GM18526 (cell line): ENCODE results near the gene TMEM89.

Source experiments
- POLR2A ChIP-seq: IDR thresholded peaks from 3 replicates; pipeline ENCODE4 v1.6.1; 2011; ENCODE audit not compliant: insufficient read length; ENCODE audit errors: extremely low read depth

Gene TMEM89

DNA sequence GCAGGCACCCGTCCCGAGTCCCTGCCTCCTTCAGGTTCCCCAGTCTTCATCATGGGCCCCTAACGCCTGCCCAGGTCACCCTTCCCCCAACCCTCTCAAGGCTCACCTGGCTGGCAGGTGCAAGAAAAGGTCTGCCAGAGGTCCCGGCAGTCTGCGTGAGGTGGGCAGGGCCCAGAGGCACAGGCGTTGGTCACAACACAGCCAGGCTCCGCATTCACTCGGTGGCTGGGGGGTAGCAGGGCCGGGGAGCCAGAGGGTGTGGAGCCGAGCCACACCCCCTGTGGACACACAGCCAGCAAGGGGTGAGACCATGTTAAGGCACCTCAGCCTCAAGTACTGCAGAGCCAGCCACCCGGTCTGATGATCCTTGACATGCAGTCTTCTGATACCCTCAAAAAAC is 30.2 kb upstream of the TMEM89 start:
- TF ChIP-seq POLR2A: no peak

DNA sequence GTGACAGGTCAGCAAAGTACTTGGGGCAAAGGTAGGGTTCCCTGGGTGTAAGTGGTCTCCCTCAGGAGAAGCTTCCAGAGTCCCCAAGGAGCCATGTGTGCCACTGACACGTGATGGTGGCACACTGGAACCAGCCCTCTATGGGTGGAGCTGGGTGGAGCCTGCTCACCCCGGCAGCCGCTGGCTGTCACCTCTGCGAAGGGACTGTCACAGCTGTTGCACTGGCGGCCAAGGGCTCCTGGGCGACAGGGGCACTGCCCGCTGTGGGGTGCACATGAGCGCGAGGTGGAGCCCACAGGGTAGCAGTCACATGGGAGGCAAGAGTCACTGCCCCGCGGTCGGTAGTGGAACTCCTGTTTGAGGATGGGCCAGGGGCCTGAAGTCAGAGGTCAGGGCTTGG is 29.2 kb upstream of the TMEM89 start:
- no peak for TF ChIP-seq POLR2A

DNA sequence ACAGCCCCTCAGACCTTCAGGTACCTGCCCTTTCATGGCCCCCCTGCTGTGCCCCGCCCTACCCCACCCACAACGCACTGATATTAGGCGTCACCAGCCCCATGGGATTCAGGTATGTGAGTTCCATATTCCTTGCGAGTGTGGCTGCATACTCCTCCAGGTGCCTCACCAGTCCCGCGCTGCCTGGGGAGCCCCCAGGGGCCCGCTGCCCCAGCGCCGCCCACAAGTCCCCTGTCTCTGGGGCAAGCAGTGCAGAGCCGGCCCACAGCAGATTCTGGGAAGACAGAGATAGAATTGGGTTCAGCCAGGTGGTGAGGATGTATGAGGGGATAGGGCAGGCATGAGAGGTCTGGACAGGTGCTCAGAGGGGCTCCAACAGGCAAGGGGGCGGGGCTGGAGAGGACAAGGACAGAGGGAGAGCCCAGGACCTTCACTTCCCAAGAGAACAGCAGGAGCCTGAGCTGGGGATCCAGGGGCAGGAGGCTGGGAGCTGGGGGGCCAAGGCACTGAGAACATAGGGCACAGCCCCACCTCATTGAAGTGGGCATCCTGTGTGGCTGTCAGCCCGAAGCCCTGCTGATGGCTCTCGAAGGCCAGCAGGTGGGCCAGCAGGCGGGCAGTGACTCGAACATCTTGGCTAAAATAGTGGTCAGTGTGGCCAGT is 26.8 kb upstream of the TMEM89 start:
- no peak for TF ChIP-seq POLR2A

DNA sequence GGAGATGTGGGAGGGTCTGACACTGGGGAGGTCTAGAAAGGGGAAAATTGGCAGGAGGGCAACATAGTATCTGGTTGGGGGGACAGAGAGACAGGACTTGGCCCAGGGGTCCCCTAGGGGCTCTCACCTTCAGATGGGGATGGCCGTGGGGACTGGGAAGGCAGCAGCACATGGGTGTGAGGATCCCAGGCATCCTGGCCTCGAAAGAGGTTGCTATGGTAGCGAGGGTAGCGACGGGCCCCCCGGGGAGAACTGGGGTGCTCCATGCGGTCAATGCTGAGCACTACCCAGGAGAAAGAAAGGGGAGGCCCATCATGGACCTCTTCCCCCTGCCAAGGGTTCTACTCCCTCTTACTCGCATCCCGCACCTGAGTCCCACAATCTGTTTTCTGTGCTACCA is 26.1 kb upstream of the TMEM89 start:
- TF ChIP-seq POLR2A: no peak

DNA sequence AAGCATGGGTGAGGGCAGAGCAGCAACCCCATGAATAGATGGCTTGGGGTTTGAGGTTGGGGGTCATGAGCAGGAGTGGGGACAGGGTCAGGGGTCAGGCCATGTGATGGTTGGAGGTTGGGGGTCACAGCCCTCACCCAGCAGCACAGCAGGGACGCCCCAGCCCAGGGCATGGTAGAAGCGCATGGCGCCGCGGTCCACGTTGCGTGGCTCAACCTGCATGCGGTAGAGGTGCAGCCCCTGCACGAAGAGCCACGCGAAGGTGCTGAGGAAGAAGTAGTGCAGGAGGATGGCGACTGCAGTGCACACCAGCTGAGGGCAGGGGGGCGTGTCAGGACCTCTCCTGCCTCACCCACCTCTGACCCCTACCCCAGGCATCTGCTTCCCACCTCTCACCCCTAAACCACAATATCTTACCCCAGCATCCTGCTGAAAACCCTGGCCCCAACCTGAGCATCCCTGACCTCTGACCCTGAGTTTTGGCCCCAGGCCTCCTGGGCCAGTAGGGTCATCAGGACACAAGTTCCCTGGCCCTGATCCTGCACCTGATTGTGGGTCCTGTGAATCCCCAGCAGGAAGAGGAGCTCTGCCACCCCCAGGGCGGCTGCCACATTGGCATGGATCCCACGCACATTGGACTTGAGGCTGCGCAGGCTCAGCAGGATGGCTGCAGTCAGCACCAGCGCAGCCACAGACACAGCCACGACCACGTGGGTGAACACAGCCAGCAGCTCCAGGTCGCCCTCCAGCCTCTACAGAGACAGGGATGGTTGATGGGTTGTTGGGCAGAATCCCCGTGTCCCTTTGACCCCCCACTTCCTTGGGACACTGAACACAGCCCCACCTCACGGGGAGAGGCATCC is 23.6 kb upstream of the TMEM89 start:
- no peak for TF ChIP-seq POLR2A

DNA sequence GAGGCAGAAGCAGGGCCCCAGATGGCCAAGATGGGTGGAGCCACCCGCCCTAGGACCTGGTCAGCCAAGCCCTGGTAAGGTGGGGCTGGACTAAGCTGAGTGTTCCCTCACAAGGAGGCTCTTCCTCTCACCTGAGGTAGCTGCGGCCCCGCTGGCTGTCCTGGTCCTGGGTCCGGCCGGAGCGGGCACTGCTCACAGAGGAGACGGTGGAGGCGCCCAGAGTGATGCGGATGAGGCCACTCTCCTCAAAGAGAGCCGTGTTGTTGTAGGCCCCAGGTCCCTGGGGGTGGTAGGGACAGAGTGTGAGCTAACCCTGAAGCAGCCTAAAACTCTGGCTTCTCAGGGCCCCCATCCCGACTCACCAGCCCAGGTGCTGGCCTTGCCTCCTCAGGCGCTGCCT is 21.0 kb upstream of the TMEM89 start:
- no peak for TF ChIP-seq POLR2A

DNA sequence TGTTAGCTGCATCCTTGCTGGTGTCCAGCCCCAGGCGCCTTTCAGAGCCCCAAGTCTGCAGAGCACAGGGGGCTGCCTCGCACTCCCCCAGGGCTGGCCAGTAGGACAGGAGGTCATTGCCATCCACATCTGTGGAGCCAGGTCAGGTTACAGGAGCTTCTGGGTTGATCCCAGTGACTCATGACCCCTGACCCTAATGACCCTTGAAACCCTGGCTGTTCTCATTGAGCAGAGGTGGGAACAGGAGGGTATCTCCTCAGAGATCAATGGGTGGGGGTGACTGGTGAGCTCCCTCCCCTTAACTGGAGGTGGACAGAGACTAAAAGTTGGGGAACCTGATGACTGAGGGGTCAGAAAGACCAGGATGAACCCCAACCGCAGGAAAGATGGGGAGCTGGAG is 19.8 kb upstream of the TMEM89 start:
- TF ChIP-seq POLR2A: no peak

DNA sequence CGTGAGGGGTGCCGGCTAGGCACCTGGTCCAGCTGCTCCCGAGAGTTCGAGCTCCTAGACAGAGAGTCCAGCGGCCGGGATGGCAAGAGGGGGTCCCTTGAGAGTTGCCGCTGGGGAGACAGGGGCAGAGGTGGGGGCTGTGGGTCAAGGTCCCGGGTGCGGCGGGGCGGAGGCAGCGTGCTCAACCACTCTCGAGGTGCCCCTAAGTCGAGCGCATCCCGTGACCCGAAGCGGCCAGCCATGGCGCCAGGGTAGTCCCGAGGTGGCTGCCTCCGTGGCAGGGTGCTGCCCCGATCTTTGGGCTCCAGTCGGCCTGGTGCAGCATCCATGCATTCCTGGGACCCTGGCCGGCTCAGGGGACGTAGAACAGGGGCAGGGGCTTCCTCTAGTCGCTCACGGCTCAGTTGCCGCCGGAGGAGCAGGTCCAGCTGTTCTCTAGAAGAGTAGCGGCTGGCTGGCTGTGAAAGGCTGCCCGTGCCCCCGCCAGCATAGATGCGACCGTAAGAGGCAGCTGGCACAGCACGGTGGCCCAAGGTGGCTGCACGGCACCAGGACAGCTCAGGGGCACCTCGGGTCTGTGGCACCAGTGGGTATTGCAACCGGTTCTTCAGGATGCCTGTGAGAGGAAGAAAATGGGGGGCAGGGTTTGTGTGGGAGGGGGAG is 18.5 kb upstream of the TMEM89 start:
- no peak for TF ChIP-seq POLR2A

DNA sequence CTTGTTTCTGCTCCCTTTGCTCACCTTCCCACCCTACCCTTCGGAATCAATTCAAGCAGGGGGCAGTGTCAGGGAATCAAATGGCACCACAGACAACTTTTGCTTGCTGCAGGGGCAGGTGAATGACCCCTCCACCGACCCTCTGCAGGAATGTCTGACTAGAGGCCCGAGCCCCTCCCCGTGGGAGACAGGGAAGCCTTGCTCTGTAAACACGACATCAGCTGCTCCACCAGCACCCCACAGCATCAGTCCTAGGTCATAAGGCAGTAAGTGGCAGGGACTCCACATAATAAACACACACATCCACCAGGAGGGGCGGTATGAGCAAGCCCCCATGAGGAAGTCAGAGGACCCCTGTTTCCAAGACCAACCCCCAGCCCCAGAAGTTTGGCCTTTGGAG is 15.7 kb upstream of the TMEM89 start:
- no peak for TF ChIP-seq POLR2A

DNA sequence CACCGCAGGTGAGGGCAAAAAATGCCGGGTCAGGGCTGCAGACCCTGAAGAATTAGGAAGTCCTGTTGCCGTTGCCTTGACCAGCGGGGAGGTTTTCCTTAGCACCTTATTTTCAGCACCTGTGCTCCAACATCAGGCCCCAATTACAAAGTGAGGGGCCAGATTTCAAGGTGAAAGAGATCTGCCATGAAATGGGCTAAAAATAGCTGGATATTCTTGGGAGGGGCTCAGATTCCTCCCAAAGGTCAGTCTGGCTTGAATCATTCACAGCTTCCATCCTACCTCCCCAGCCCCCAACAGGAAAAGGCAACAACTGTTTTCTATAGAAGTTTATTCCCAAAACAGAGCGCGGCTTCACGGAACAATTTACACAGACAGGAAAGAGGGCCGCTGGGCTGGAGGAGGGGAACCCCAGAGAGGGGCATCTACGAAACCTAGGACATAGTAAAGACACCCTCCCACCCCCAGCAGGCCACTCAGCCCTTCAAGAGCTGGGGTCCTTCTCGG is 14.6 kb upstream of the TMEM89 start:
- TF ChIP-seq POLR2A: no peak

DNA sequence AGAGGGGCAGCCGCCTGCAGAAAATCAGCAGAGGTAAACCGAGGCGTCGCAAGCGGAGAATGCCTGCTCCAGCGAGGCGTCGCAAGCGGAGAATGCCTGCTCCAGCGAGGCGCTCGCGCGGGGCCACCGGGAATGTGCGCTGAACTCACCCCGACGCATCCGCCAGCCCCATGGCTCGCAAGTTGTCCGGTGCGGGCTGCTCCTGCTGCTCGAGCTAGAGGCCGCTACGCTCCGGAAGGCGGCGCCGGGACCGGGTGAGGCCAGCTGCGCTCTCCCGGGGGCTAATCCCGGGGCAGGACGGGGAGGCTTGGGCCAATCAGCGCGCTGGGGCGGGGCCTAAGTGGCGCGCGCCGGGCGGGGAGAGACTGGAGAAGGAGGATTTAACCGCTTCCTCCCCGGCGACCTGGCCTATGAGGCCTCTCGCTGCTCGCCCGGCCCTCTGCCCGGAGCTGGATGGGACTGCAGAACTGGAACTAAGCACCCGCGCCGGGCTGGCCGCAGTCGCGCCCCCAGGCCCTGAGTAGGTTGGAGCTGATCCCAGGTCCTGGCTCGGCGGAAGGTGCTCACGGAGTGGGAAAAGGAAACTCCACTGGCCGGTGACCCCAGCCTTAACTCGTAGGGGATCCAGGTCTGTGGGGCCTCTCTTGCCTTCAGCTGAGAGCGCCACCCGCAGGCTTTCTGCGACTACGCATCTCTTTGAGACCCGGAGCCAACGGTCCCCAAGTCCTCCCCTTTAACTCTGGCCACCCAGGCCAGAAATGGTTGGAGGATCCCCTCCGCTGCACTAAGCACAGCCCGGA is 13.9 kb upstream of the TMEM89 start, which contains the start of gene SLC26A6:
Gene SLC26A6 (minus strand): TSS at position 240 of the 800 bp plus-strand sequence. CDS start 68 bp downstream, at position 172.
- TF ChIP-seq POLR2A: peak; percentile 59

DNA sequence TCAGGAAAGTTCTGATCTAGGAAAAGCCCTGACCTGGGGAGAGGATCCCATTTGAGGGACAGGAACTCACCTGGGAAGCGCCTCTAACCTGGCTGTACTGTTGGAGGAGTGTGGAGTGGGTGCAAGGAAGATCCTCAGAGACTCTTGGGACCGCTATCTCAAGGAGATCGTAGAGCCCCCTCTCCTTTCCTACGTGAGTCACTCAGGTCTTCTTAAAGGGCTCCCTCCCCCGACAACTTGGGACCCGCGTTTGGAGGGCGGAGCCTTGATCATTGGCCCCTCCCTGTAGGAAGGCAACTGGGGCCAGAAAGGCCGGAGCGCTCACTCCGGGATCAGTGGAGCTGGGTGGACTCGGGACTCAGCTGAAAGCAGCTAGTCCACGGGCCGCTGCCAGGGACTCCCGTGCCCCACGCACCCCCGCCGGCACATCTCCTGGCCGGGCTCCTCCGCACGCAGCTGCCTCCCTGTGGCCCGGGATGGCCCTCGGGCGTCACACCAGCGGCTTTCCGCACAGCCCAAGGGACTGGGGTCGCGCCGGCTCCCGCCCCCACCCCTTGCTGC is 13.2 kb upstream of the TMEM89 start:
- TF ChIP-seq POLR2A: no peak

DNA sequence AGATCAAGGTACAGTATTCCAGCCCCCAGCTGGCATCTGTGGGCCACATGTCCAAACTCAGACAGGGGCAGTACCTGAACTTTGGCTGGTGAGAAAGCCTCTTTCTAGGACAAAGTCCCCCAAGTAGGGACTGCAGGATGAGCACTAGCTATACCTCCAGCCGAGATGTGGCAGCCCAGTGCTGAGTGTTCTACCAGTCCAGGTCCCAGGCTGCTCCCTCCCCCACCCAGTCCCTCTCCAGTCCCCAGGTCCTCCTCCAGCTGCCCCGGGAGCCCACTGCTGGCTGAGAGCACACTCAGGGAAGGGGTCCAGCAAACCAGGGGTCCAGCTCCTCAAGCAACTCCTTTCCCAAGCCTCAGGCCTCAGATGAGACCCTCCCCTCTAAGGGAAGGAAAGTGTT is 12.2 kb upstream of the TMEM89 start:
- no peak for TF ChIP-seq POLR2A

DNA sequence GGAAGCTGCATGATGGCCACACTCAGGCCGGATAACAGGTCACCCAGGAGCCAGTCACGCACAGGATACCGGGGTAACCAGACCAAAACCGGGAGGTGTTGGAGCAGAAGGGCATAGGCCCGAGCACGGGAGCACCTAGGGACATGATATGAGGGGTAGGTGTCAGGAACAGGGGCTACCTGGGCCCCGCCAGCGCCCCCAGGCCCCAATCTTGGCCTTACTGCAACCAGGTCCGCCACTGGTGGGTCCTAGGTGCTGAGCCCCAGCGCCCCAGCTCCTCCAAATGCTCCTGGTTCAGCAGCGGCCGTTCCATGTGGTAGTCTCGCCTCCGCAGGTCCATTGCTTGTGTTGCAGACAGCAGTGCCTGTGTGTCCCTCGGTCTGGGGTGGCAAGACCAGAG is 11.7 kb upstream of the TMEM89 start:
- TF ChIP-seq POLR2A: no peak
